Measurements from ENCODE around the gene SLCO2B1. TPM values are rescaled to one million over a fixed set of nuclear protein-coding genes. Genes with fewer than 3 reads are reported as not detected.

SLCO2B1 gene
- total and polyA plus RNA-seq, 11 donors = 4.7 to 167 (median 15.8) TPM

- intact Hi-C loops (cut with DNase I) = no loop called here
Observed at GRCh38 chr11:75113030-75113429, 37.9 kb upstream of the SLCO2B1 start.

GRCh38 chr11:75114465-75114864, 36.4 kb upstream of the SLCO2B1 start:
- Histone ChIP-seq H3K9me3 (peaks cover 0 to 36% (median 0%) of the 10 kb centered on the region in 12 donors), H3K27ac (no peak overlapping the region), H3K4me1 (no peaks in the 10 kb centered on the region), H3K27me3 (peaks cover 0 to 7% (median 0%) of the 10 kb centered on the region in 9 donors), H3K4me3 (no peak overlapping the region), H3K36me3 (no peaks in the 10 kb centered on the region)
- intact Hi-C loops (cut with DNase I) = no loop called here
- ATAC-seq = no peak
- TF ChIP-seq CTCF (IDR thresholded peaks at IDR 0.05) = no peak
- TF ChIP-seq POLR2A (IDR thresholded peaks at IDR 0.05) = no peak
- 72 to 87% (median 83%) methylated on average over 2 of the region's 2 CpGs for WGBS, 4 donors
- no peak for DNase-seq

More at GRCh38 chr11:75113030-75113429, 37.9 kb upstream of the SLCO2B1 start:
- no peaks in the 10 kb centered on the region for H3K4me1 ChIP-seq
- TF ChIP-seq POLR2A (IDR thresholded peaks at IDR 0.05) (no peak), CTCF (IDR thresholded peaks at IDR 0.05) (no peak)
- no peak overlapping the region for H3K4me3 ChIP-seq
- no peak for DNase-seq
- no peaks in the 10 kb centered on the region for H3K36me3 ChIP-seq
- WGBS, 4 donors = 18 to 43% (median 34%) methylated on average over 1 of the region's 1 CpG
- no peaks in the 10 kb centered on the region for H3K27me3 ChIP-seq
- peaks cover 0 to 36% (median 0%) of the 10 kb centered on the region in 12 donors for H3K9me3 ChIP-seq
- ATAC-seq = no peak
- H3K27ac ChIP-seq = no peak overlapping the region

- Histone ChIP-seq H3K36me3 (no peaks in the 10 kb centered on the region), H3K4me3 (no peak overlapping the region), H3K4me1 (no peaks in the 10 kb centered on the region), H3K27me3 (peaks cover 0 to 7% (median 0%) of the 10 kb centered on the region in 9 donors), H3K9me3 (peaks cover 0 to 10% (median 0%) of the 10 kb centered on the region in 12 donors), H3K27ac (no peak overlapping the region)
- TF ChIP-seq POLR2A (IDR thresholded peaks at IDR 0.05) (no peak), CTCF (IDR thresholded peaks at IDR 0.05) (no peak)
- ATAC-seq (no peak), DNase-seq (no peak)
- WGBS, 4 donors = 44 to 87% (median 52%) methylated on average over 1 of the region's 1 CpG
- intact Hi-C loops (cut with DNase I) = no loop called here
Observed at GRCh38 chr11:75118577-75118976, 32.3 kb upstream of the SLCO2B1 start.

GRCh38 chr11:75126564-75126963, 24.3 kb upstream of the SLCO2B1 start:
- 77 to 84% (median 80%) methylated on average over 2 of the region's 2 CpGs for WGBS, 4 donors

More at GRCh38 chr11:75126564-75126963, 24.3 kb upstream of the SLCO2B1 start:
- Histone ChIP-seq H3K36me3 (no peaks in the 10 kb centered on the region), H3K4me3 (no peak overlapping the region), H3K4me1 (no peaks in the 10 kb centered on the region), H3K9me3 (no peaks in the 10 kb centered on the region), H3K27ac (no peak overlapping the region), H3K27me3 (peaks cover 0 to 14% (median 5%) of the 10 kb centered on the region in 9 donors)
- no peak for TF ChIP-seq POLR2A (IDR thresholded peaks at IDR 0.05)
- TF ChIP-seq CTCF (IDR thresholded peaks at IDR 0.05) = no peak
- DNase-seq (no peak), ATAC-seq (no peak)
- intact Hi-C loops (cut with DNase I) = no loop called here

All from heart left ventricle (tissue), 16 donors.